GM19452 (cell line): ENCODE data around the gene PDP2.

Source experiments
- ATAC-seq: cut with Tn5 transposase; IDR thresholded peaks from one replicate; pipeline ENCODE4 v1.9.1; 2021; ENCODE audit not compliant: unreplicated experiment

PDP2 gene

GRCh38 chr16:66880288-66881013 is at the start of gene PDP2:
Gene PDP2, plus strand, starts transcription at chr16:66880515. Its CDS starts 3,770 bp downstream, at chr16:66884285.
- peak; percentile 91 for ATAC-seq

GRCh38 chr16:66832190-66832589 is 48.1 kb upstream of the PDP2 start:
- ATAC-seq, result no peak

- no peak for ATAC-seq
Observed at GRCh38 chr16:66832661-66833305, 47.5 kb upstream of the PDP2 start.

GRCh38 chr16:66834746-66835145 is 45.6 kb upstream of the PDP2 start:
- ATAC-seq, result no peak

- ATAC-seq, result no peak
Observed at GRCh38 chr16:66840883-66841282, 39.4 kb upstream of the PDP2 start.

- ATAC-seq, result no peak
Observed at GRCh38 chr16:66841366-66841765, 38.9 kb upstream of the PDP2 start.

- ATAC-seq, result no peak
Observed at GRCh38 chr16:66842765-66843164, 37.5 kb upstream of the PDP2 start.

- ATAC-seq, result no peak
Observed at GRCh38 chr16:66843191-66843590, 37.1 kb upstream of the PDP2 start.

GRCh38 chr16:66844009-66844341 is 36.3 kb upstream of the PDP2 start:
- ATAC-seq, result no peak

GRCh38 chr16:66844342-66845079 is 35.8 kb upstream of the PDP2 start, which contains the start of gene CA7:
Gene CA7, plus strand, starts transcription at chr16:66844414. Its CDS starts 74 bp downstream, at chr16:66844488.
- no peak for ATAC-seq

- no peak for ATAC-seq
Observed at GRCh38 chr16:66845080-66845410, 35.3 kb upstream of the PDP2 start.

GRCh38 chr16:66845791-66846221 is 34.5 kb upstream of the PDP2 start:
- no peak for ATAC-seq

- ATAC-seq, result no peak
Observed at GRCh38 chr16:66846266-66846665, 34.0 kb upstream of the PDP2 start.

- no peak for ATAC-seq
Observed at GRCh38 chr16:66846831-66847230, 33.5 kb upstream of the PDP2 start.

GRCh38 chr16:66847533-66848067 is 32.7 kb upstream of the PDP2 start:
- no peak for ATAC-seq

- ATAC-seq, result no peak
Observed at GRCh38 chr16:66848172-66848571, 32.1 kb upstream of the PDP2 start.

- ATAC-seq, result no peak
Observed at GRCh38 chr16:66849021-66849420, 31.3 kb upstream of the PDP2 start.

GRCh38 chr16:66849549-66849948 is 30.8 kb upstream of the PDP2 start:
- no peak for ATAC-seq

- no peak for ATAC-seq
Observed at GRCh38 chr16:66850115-66850815, 30.1 kb upstream of the PDP2 start.

GRCh38 chr16:66851166-66851964 is 28.9 kb upstream of the PDP2 start:
- no peak for ATAC-seq
